OCI-LY3 (cell line): ENCODE results near the gene HSD17B11.

Source experiments
- CTCF ChIP-seq: fragments of 200-600, 300-600 bp; sonication (generic); IDR thresholded peaks from 2 replicates; pipeline ENCODE4 v1.5.1; 2014; ENCODE audit warnings: antibody characterized with exemption, low read length, low read depth
- EZH2phosphoT487 ChIP-seq: fragments of 200-600 bp; shearing (Covaris generic); IDR thresholded peaks from 2 replicates; pipeline ENCODE4 v1.6.1; 2018; ENCODE audit warnings: antibody characterized with exemption, mixed run types, low read depth

GRCh38 chr4:87366521-87367162 is 24.3 kb downstream of the HSD17B11 start:
- TF ChIP-seq CTCF (no peak), EZH2phosphoT487 (no peak)
